ENCODE results near the gene PICALM. TPM values are rescaled to one million over a fixed set of nuclear protein-coding genes. Genes with fewer than 3 reads are reported as not detected.

PICALM gene
- total and polyA plus RNA-seq, 10 of the 15 experiments (the other 5 are each of a cell fraction or from before 2014, with no cell fraction given): 4.3 to 150 (median 41.8) TPM

DNA sequence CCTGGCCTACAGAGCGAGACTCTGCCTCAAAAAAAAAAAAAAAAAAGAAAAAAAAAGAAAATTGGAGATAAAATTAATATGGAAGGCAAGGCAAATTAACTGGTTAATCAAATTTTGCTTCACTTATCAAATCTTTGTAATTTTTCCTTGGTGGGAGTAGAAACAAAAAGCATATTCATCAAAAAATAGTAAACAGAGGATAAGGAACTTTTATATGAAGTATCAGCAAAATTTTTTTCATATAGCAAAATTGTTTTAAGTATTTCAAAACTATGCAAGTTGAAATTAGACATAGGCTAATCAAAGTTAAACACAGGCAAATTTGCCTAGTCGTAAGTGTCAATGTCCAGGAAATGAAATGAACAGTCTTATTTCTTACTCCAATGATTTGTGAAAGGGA lies 33.0 kb downstream of the PICALM start:
- H3K9ac ChIP-seq (ENCODE audit: control insufficient read depth, insufficient read depth, low read length): no peak overlapping the region
- no peak overlapping the region for H2AFZ ChIP-seq (ENCODE audit: control insufficient read depth, low read depth, low read length)
- RAD21 ChIA-PET (ENCODE audit: unreplicated experiment): no interaction called here
- no peaks in the 10 kb centered on the region for H4K20me1 ChIP-seq (ENCODE audit: control insufficient read depth, insufficient read depth)
- intact Hi-C loops (cut with micrococcal nuclease; ENCODE audit: unreplicated experiment) (no loop called here), in situ Hi-C loops (cut with MboI) (no loop called here)
- no peak for ATAC-seq
- H3K4me1 ChIP-seq (ENCODE audit: control insufficient read depth, insufficient read depth, low read length): peaks cover 8% of the 10 kb centered on the region
- FAIRE-seq: no peak
- no peak overlapping the region for H3K4me3 ChIP-seq
- H3K27ac ChIP-seq (ENCODE audit: control insufficient read depth, insufficient read depth): no peak overlapping the region
- no TSS peak for BruUV-seq (replicated peaks)
- POLR2A ChIA-PET: no interaction called here
- H3K4me2 ChIP-seq (ENCODE audit: control insufficient read depth, insufficient read depth): no peak overlapping the region
- DNase-seq (ENCODE audit: low read depth, low spot score): no peak
- 56% methylated on average over 1 of the region's 2 CpGs for WGBS (ENCODE audit: insufficient coverage, insufficient replicate concordance, low lambda C conversion rate, missing lambda C conversion rate)
- peaks cover 0 to 5% of the 10 kb centered on the region in 2 experiments; a peak in 3 of 4 replicates for H3K36me3 ChIP-seq (ENCODE audit: control insufficient read depth in 2 of 2, insufficient read depth in 2 of 2, low read length in 1 of 2)
- H3K27me3 ChIP-seq (replicated peaks in 1 of 2; ENCODE audit: control insufficient read depth in 2 of 2, insufficient read depth in 2 of 2, low read length in 1 of 2): no peaks in the 10 kb centered on the region
- peaks cover 87% of the 10 kb centered on the region for H3K79me2 ChIP-seq (ENCODE audit: control insufficient read depth, insufficient read depth, low read length)
- SMC1A ChIA-PET (ENCODE audit: uncharacterized antibody, unreplicated experiment): interaction anchor here (1.0 to 2.7 kb wide), 2 partner anchors 10 to 157 kb away, joined by 3 to 11 read pairs; no protein-coding TSS in a partner anchor
- H3K9me3 ChIP-seq (replicated peaks; ENCODE audit: control insufficient read depth, insufficient read depth, low read length): no peaks in the 10 kb centered on the region
- CTCF ChIA-PET: interaction anchor here (4.2 kb wide), 1 partner anchor 158 kb away, joined by 13 read pairs; no protein-coding TSS in a partner anchor
- TF ChIP-seq ESRRA (IDR thresholded peaks at IDR 0.05; ENCODE audit: low read length): no peak
- TF ChIP-seq EED (IDR thresholded peaks at IDR 0.05; ENCODE audit: low read depth): no peak
- no peak for TF ChIP-seq USF2 (IDR thresholded peaks at IDR 0.05; ENCODE audit: borderline replicate concordance, low read depth, low read length)
- no peak for TF ChIP-seq SPI1 (IDR thresholded peaks at IDR 0.05; ENCODE audit: borderline replicate concordance, insufficient read depth, low read depth, low read length)
- no peak for TF ChIP-seq CEBPB (IDR thresholded peaks at IDR 0.05; ENCODE audit: borderline replicate concordance in 1 of 2, low read depth in 2 of 2, low read length in 2 of 2)
- TF ChIP-seq NR2F1 (conservative IDR thresholded peaks at IDR 0.05): no peak
- TF ChIP-seq, protein P1, sequence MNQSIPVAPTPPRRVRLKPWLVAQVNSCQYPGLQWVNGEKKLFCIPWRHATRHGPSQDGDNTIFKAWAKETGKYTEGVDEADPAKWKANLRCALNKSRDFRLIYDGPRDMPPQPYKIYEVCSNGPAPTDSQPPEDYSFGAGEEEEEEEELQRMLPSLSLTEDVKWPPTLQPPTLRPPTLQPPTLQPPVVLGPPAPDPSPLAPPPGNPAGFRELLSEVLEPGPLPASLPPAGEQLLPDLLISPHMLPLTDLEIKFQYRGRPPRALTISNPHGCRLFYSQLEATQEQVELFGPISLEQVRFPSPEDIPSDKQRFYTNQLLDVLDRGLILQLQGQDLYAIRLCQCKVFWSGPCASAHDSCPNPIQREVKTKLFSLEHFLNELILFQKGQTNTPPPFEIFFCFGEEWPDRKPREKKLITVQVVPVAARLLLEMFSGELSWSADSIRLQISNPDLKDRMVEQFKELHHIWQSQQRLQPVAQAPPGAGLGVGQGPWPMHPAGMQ (IDR thresholded peaks at IDR 0.05; ENCODE audit: borderline replicate concordance): no peak
- TF ChIP-seq, protein P2, sequence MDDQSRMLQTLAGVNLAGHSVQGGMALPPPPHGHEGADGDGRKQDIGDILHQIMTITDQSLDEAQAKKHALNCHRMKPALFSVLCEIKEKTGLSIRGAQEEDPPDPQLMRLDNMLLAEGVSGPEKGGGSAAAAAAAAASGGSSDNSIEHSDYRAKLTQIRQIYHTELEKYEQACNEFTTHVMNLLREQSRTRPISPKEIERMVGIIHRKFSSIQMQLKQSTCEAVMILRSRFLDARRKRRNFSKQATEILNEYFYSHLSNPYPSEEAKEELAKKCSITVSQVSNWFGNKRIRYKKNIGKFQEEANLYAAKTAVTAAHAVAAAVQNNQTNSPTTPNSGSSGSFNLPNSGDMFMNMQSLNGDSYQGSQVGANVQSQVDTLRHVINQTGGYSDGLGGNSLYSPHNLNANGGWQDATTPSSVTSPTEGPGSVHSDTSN (IDR thresholded peaks at IDR 0.05; ENCODE audit: insufficient replicate concordance, low read depth, low read length): no peak
- no peak for TF ChIP-seq GABPA (IDR thresholded peaks at IDR 0.05; ENCODE audit: low read depth)
- TF ChIP-seq CREB1 (IDR thresholded peaks at IDR 0.05; ENCODE audit: low read depth): no peak
- TF ChIP-seq POLR2AphosphoS2 (IDR thresholded peaks at IDR 0.05; ENCODE audit: low read depth, low read length): no peak
- TF ChIP-seq RAD51 (IDR thresholded peaks at IDR 0.05): no peak
- no peak for TF ChIP-seq RCOR1 (conservative IDR thresholded peaks at IDR 0.05; ENCODE audit: low read depth, low read length)
- TF ChIP-seq ZNF207 (IDR thresholded peaks at IDR 0.05; ENCODE audit: borderline replicate concordance): no peak
- TF ChIP-seq GATAD2B (conservative IDR thresholded peaks at IDR 0.05; ENCODE audit: low read depth): no peak
- TF ChIP-seq, protein P3, sequence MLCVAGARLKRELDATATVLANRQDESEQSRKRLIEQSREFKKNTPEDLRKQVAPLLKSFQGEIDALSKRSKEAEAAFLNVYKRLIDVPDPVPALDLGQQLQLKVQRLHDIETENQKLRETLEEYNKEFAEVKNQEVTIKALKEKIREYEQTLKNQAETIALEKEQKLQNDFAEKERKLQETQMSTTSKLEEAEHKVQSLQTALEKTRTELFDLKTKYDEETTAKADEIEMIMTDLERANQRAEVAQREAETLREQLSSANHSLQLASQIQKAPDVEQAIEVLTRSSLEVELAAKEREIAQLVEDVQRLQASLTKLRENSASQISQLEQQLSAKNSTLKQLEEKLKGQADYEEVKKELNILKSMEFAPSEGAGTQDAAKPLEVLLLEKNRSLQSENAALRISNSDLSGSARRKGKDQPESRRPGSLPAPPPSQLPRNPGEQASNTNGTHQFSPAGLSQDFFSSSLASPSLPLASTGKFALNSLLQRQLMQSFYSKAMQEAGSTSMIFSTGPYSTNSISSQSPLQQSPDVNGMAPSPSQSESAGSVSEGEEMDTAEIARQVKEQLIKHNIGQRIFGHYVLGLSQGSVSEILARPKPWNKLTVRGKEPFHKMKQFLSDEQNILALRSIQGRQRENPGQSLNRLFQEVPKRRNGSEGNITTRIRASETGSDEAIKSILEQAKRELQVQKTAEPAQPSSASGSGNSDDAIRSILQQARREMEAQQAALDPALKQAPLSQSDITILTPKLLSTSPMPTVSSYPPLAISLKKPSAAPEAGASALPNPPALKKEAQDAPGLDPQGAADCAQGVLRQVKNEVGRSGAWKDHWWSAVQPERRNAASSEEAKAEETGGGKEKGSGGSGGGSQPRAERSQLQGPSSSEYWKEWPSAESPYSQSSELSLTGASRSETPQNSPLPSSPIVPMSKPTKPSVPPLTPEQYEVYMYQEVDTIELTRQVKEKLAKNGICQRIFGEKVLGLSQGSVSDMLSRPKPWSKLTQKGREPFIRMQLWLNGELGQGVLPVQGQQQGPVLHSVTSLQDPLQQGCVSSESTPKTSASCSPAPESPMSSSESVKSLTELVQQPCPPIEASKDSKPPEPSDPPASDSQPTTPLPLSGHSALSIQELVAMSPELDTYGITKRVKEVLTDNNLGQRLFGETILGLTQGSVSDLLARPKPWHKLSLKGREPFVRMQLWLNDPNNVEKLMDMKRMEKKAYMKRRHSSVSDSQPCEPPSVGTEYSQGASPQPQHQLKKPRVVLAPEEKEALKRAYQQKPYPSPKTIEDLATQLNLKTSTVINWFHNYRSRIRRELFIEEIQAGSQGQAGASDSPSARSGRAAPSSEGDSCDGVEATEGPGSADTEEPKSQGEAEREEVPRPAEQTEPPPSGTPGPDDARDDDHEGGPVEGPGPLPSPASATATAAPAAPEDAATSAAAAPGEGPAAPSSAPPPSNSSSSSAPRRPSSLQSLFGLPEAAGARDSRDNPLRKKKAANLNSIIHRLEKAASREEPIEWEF (IDR thresholded peaks at IDR 0.05; ENCODE audit: insufficient replicate concordance, low read depth, low read length): no peak
- no peak for TF ChIP-seq RELA (IDR thresholded peaks at IDR 0.05; ENCODE audit: borderline replicate concordance, partially characterized antibody)

Measured in GM12878 (cell line).